GM18499 (cell line): ENCODE results near the gene SORBS1.

Experiments
- ATAC-seq: cut with Tn5 transposase; IDR thresholded peaks from one replicate; pipeline ENCODE4 v1.9.1; 2021; ENCODE audit warnings: moderate number of reproducible peaks; ENCODE audit not compliant: insufficient read depth, unreplicated experiment

SORBS1 gene

DNA sequence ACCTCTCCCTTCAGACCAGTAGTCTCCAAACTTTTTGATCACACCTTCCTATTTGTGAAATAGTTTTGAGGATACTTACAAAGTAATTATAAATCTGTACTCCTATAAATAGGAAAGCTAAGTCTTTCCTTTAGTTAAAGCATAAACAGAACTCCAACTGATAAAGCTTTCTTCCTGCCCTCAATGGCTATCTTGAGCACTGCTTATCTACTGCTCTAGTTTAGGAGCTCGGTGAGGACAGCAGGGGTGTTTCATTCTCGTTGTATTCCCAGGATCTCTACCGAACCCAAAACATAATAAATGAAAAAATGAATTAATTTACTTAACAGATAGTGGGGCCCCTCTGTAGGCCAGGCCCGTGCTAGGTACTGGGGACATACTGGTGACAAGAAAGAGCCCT, 17.7 kb downstream of the SORBS1 start:
- no peak for ATAC-seq

DNA sequence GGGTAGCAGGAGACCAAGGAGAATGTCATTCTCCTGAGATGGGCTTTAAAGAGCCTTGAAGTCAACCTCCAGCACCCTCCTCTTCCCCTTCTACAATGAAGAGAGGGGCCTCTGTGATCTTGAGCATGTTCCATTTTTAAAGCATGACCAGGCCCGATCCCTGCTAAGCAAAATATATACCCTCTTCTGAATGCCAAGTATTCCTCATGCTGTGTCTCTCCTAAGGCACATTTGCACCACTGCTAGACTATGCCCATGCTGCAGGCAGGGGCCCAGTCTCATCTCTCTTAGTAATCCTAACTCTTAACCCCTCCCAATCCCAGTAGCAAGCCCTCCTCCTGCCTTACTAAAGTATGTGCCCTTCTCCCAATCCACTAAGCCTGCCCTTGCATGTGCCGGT, 18.4 kb downstream of the SORBS1 start:
- ATAC-seq: no peak

DNA sequence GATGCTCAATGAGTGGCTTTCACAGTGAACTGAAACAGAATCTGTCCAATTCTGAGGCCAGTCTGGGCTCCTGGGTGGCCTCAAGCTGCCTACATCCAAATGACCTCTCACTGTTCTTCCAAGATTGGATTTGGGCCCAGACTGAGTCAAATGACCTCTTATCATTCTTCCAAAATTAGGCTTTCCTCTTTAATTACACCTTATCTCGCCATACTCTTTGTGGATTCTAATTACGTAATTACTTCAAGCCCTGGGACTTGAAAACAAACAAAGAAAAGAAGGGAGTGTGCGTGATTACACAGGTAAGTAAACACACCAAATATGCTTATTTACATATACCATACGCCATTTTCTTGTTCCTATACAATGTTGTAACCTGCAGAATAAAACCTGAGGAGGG, 18.8 kb downstream of the SORBS1 start:
- no peak for ATAC-seq

DNA sequence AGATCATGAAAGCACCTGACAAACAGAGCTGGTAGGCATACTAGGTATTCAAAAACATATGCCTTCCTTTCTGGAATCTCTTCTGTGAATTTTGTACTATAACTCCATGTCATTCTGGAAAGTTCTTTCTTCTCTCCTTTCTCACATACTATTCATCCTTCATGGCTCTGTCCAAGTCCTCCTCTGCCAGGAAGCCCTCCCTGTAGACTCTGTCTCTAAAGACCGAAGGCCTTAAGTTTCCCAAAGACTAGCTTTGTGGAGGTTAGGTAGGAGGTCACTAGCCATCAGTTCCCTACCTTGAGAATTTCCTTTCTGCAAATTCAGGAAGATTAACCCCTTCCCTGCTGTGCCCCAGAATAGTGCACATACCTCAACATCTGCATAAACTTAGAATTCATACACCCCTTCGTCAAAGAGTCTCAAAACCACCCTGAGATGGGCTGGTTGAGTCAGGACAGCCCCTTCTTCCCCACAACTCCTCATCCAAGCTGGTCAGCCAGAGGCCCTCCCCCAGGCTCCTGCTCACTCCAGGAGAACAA, 20.6 kb downstream of the SORBS1 start:
- no peak for ATAC-seq

DNA sequence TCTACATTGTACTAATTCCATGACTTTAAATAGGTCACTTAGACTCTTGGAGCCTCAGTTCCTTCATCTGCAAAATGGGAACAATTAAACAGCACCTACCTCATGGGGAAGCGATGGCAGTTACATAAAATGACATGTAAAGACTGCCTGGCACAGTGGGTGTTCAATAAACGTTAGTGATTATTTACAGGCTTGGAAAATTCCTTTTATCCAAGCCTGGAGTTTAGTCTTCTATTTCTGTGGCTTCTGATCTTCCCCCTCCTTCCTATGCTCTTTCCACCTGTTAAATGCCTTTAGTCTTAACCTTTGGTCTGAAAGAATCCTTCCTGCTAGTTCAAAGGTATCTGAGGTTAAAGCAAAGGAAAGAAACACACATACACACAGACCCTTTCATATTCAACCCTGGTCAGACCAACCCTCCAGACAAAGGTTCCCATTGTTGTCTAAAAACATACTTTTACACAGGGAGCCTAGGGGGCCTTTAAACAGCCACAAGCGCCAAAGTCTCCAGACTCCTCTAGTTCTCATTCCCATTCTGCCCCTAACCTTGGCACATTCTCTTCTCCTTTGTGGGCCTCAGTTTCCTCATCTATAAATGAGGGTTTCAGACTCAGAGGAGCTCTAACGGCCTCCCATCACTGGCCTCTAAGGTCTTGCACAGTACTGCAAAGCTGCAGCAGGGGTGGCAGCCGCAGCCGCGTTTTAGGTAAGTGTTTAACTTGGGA, 21.4 kb downstream of the SORBS1 start:
- ATAC-seq: no peak

DNA sequence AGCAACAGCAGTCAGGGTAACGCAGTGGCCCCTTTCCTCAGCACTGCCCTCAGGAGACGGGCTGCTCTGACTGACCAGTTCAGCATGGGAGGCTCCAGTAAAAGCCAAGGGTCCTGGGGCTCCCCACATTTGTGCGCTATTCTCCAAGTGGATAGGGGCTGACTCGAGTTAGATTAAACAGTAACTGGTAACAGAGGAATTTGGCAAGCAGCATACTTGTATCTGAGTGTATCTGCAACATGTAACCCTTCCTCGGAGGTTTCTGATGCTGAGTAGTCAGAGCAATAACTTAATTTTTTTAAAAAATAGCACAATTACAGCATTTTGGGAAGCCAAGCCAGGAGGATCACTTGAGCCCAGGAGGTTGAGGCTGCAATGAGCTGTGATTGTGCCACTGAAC, 22.8 kb downstream of the SORBS1 start:
- no peak for ATAC-seq

DNA sequence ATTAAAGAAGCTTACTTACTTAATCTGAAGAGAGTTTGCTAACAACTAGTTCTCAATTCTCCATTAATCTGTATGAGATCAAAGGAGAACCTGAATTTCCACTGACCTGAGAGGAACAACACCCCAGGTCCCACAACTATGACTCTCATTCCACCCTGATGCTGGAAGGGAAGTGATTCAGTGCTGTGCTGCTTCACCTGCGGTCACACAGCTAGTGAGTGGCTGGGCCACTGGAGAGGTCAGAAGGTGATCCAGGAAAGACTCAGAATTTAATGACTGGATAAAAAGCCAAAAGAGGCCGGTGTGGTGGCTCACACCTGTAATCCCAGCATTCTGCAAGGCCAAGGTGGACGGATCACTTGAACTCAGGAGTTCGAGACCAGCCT, 23.6 kb downstream of the SORBS1 start:
- ATAC-seq: no peak

DNA sequence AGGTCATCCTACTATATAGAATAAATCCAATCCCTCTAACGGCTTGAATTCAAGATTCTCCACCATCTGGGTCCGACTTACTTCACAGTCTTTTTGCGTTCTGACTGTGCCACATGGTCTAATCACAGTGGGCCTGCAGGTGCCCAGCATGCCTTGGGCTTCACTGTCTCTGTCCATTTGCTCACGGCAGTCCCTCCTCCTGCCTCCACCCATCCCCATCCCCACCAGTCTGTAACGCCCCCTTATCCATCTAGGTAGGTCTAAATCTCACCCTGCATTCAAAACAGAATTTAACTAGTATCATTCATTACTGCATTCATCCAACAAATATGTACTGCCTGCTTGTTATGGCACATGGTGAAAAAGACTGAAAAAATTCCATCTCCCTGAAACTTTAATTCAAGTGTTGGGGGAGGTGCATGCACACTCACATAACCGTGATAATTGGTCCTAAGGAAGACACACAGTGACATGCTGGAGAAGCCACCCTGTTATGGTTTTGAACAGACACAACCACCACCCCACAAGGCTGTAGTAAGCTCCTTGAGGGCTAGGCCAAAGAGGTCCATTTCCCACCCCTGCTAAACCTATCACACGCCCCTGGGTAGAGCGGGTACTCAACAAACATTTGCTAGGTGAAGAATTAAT, 24.2 kb downstream of the SORBS1 start:
- no peak for ATAC-seq

DNA sequence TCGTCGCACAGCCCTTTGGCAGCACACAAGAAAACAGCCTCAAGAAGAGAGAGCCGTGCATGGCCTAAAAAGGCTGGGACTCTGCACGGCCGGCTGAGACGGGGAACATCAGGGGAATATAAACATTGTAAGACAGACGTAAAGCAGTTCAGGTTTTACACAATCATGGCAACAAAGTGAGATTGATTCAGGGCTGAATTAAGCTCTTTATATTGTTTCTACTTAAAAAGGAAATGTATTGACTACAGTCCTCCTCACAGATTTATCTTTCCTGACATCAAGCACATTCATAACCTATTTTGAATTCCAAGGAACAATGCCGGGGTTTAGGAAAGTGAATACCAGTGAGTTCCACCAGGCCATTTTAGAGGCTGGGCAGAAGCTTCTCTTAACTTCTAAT, 25.2 kb downstream of the SORBS1 start:
- no peak for ATAC-seq

DNA sequence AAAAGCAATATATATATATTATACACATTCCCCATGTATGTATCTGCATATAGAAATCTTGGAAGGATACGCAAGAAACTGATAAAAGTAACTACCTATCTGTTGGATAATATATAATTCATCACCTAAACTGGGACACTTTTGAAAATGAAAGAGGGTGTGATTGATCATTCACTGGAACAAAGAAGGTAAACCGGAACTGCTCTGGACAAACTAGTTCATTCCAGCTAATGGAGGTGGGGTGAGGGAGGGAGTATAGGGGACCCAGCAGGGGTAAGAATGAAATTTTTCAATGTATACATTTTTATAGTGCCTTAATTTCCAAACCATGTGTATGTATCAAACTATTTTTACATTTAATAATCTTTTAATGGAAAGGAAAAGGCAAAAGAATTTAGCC, 25.6 kb downstream of the SORBS1 start:
- ATAC-seq: no peak

DNA sequence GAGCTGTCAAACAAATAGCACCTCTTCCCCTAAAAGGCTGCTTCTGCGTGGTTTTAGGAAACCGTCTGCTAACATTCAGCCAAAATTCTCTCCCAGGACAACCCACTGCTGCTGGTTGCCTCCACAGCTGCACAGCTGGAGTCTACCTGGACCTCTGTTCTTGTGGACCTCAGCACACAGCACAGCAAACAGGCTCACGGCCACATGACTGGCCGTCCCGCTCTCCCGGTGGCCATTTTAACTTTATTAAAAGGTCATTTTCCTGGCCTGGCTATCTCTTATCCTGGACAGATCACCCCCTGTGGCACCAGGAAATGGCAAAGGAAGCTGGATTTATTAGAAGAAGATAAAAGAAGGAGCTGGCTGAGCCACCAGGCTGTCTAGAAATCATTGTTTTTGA, 27.6 kb downstream of the SORBS1 start:
- no peak for ATAC-seq

DNA sequence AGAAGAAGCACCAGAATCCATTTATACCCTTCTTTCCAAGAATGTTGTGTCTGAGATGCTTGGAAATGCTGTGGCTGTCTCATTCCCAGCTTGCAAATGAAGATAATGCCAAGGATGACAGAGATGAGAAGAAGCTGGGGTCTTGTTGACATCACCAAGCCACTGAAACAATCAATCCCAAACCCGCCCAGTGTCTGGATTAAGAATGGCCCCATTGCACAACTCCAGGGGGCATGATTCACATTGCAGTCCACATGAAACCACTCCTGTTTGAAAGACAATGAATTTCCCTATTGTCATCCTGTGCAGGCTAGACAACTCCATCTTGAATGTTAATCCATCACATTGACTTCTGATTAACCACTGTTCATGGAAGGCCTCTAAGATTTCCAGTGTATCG, 28.6 kb downstream of the SORBS1 start:
- ATAC-seq: no peak

DNA sequence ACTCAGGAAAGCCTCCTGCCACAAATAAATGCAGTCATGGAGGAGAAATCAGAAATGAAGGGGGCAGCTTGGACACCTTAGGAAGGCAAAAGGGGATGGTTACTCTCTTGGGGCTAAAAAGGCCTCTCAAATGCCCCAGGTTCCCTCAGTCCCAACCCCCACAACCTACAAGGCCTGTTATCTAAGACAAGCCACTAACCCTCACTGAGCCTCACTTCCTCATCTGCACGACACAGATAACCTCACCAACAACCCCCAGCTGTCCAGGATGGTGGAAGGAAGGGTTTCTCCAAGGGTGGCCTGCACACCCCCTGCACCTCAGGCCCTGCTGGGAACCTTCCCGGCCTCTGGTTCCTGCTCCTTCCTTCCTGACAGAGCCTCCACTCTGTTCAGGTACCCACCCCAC, 29.2 kb downstream of the SORBS1 start:
- ATAC-seq: no peak

DNA sequence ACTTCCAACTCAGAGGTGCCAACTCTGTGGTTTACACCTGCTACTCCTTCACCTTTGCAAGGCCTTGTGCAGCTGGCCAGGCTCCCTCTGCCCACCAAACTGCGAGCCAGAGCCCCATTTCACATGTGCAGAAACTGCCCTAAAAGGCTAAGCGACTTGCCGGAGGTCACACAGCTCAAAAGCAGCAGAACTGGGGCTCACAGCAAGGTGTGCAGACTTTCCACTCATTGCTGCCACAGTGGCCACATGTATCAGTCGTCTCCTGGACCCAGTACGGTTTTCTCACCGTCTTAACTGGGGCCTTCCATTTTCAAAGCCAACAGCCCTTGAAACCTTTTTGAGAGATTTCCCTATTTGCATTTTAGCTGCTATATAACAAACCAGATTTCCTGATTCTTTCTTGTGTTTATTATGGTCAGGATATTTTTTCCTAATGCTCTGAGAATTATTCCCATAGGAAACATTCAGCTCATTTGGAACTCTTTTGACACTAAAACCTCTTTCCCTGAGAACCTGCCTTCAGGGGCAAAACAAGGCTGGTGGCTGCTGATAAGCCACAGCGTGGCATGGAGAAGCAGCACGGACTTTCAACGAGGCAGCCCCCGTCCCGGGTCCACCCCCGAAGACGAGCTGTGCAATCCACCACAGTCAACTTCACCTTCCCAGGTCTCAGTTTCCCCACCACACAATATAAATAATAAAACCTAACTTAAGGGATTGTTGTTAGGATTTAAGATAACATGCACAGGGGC, 29.9 kb downstream of the SORBS1 start:
- no peak for ATAC-seq

DNA sequence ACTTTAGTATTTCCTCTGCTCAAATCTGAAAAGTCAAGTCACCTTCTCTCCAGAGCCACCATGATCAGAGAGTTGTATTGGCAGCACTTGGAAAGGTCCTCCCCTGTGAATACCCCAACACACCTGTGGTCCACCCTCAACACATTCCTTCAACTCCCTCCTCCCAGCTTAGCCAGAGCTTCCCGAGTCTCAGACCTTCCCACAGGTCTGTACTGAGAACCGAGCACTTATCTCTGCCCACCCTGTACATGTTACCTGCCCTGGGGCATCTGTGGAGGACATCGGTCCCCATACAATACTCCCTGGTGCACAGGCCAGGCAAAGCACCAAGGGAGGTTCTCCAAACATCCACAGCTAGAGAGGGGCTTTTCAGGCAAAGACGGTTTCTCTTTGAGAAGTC, 30.6 kb downstream of the SORBS1 start:
- ATAC-seq: no peak

DNA sequence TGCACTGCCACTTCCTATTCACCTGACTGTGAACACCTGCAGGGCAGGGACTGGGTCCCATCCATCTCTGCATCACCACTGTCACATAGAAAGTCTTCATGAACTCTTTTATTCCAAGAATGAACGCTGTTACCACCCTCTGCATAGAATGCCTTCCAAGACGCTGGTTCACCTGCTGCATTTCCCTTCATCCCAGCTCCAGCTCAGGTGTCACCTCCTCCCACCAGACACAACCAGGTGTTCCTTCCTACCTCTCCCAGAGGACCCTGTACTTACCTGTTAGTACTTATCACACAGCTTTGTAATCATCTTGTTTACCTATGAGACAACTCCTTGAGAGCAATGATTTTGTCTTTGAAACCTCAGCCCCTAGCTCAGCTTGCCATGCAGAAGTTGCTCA, 31.1 kb downstream of the SORBS1 start:
- ATAC-seq: no peak

DNA sequence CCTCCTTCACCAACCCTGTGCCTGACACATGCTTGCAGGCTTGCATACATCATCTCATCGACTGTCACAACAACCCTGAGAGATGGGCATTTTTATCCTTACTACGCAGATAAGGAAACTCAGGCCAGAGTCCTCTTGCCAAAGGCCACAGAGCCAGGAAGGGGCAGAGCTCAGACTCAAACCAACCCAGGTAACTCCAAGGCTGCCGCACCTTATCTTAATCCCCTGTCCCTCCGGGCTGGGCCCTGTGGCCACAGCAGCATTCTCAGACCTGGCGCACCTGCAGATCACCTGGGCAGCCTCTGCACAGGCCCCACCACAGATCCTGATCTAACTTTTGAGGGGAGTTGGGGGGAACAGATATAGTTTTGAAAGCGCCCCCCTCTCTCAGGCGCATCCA, 35.1 kb downstream of the SORBS1 start:
- no peak for ATAC-seq

DNA sequence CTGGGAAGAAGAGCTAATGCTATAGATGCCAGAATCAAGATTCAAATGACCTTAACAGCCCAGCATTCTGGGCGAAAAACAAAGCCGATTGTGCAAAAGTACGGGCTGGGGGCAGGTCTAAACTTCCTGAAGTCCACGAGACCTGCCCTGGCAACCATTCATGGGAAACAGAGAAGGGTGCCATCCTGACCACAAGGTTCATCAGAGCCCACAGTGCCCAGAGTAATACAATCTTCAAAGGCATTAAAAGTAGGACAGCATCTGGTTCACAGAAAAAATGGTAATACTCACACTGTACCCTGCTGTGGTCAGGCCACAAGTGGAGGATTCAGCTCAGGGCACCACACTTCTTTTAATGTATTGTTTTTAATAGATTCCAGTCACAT, 36.1 kb downstream of the SORBS1 start:
- ATAC-seq: no peak

DNA sequence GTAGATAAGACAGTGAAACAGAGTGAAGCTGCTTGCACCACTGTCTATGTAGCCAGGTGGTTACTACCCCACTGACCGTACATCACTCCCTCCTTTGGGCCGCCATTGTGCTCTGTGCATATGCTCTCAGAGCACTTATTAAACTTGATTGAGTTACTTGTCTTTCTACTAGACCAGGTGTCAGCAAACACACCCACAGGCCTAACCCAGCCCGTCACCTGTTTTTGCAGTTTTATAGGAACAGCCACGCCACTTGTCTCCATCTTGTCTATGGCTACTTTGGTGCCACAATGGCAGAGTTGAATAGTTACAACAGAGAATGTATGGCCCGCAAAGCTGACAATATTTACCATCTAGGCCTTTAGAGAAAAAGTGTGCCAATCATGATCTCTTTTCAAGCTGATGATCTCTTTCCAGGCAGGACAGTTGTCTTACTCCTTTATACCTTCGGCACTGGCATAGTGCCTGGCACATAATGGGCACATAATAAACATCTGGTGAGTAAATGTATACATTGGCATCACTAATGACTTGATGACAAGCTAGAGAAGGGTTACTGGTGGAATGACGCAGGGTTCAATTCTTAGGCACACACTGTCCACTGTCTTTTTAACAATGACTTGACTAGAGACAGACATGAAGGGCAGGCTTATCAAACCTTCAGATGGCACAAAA, 36.7 kb downstream of the SORBS1 start:
- ATAC-seq: no peak

DNA sequence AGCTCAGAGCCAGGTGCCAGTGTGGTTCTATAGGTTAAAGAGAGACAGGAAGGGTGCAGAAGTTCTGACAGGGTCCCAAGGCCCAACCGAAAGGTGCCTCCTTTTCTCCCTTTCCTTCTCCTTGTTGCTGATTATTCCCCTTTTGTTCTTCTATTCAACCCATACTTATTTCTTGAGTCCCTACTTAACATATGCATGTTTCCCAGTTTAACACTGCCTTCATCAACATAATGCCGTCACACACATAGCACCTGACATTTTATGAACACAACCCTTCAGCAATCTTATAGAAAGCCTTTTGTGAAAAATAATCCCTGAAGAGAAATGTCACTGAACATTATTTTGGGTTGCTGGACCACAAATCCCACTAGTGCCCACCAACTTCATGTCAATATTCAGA, 39.1 kb downstream of the SORBS1 start:
- no peak for ATAC-seq

DNA sequence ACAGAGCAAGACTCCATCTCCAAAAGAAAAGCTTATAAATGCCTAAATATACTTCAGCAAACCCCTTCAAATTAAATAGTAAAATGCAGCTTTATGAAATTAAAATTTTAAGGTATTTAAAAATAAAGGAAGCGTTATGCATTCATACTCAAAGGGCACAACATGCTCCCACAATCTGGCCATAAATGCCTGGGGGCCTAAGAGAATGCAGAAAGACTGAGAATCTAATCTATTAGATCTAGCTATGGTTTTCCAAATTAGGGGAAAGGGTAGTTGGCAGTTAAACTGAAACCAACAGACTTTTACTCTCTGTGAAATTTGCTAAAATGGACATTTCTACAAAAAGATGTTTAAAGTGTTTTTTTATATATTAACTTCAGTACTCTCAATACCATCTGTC, 40.6 kb downstream of the SORBS1 start:
- no peak for ATAC-seq
